ENCODE data around the gene SMYD3. TPM values are rescaled to one million over a fixed set of nuclear protein-coding genes. Genes with fewer than 3 reads are reported as not detected.
A peak's percentile ranks its signal among the peaks of the same experiment; 100 is the strongest.

The SMYD3 gene
- total and polyA plus RNA-seq, 2 donors (not counting 3 experiments of a cell fraction or from before 2014, with no cell fraction given): 16.0 to 32.1 TPM

DNA sequence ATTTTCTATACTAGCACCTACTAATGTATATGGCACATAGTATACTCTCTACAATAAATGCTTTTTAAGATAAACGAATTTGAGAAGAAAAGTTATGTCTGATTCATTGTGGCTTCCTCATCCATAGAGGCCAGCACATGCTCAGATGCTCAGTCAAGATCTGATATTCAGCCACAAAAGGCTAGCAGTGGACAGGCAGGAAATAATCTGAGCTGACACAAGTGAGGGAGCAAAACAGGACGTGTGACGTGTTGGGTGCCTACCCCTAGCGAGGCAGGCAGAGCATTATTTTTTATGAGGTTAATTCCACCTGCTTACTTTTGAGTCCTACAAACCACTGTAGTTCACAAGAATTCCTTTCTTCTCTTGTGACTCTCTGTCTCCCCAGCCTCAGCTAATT lies 550.9 kb downstream of the SMYD3 start:
- no TSS peak for BruUV-seq (replicated peaks)

More for the DNA sequence above, 550.9 kb downstream of the SMYD3 start:
- Histone ChIP-seq H3K27ac (ENCODE audit: insufficient read depth, low read depth, low read length) (peak overlapping the region; percentile 36), H3K9me1 (replicated peaks; ENCODE audit: control insufficient read depth, extremely low read depth, insufficient read depth, low read length) (no peaks in the 10 kb centered on the region), H3K4me1 (ENCODE audit: control insufficient read depth, extremely low read depth, insufficient read depth, low read length) (peaks cover 16% of the 10 kb centered on the region), H3K79me2 (ENCODE audit: control insufficient read depth, insufficient read depth, low read length) (no peaks in the 10 kb centered on the region), H3K9me3 (replicated peaks; ENCODE audit: control insufficient read depth, insufficient read depth, low read length) (no peaks in the 10 kb centered on the region), H3K4me3 (replicated peaks in 1 of 3; ENCODE audit: insufficient read depth in 1 of 3, low read depth in 1 of 3, low read length in 3 of 3) (no peak overlapping the region), H3K36me3 (ENCODE audit: control insufficient read depth in 2 of 2, extremely low read depth in 1 of 2, insufficient read depth in 2 of 2, low read length in 2 of 2) (no peaks in the 10 kb centered on the region), H4K20me1 (replicated peaks; ENCODE audit: control insufficient read depth, extremely low read depth, insufficient read depth, low read length) (no peaks in the 10 kb centered on the region), H3K9ac (replicated peaks; ENCODE audit: extremely low read depth, insufficient read depth, low read length) (no peak overlapping the region), H2AFZ (ENCODE audit: low read depth, low read length) (no peak overlapping the region), H3K4me2 (ENCODE audit: insufficient read depth, low read length) (no peak overlapping the region), H3K27me3 (ENCODE audit: control insufficient read depth in 2 of 2, insufficient read depth in 2 of 2, low read length in 2 of 2) (no peaks in the 10 kb centered on the region)
- POLR2A ChIA-PET: no interaction called here
- TF ChIP-seq MYC (IDR thresholded peaks at IDR 0.05; ENCODE audit: low read depth, low read length) (no peak), GATA2 (IDR thresholded peaks at IDR 0.05; ENCODE audit: insufficient read depth, insufficient read length, low read depth, low read length) (no peak), POLR2A (IDR thresholded peaks at IDR 0.05; ENCODE audit: low read depth, low read length) (no peak), JUN (IDR thresholded peaks at IDR 0.05; ENCODE audit: borderline replicate concordance, insufficient read depth, insufficient read length, low read depth) (no peak), FOS (IDR thresholded peaks at IDR 0.05; ENCODE audit: borderline replicate concordance, insufficient read depth, low read length) (peak; percentile 22)
- TF ChIP-seq, protein P1, sequence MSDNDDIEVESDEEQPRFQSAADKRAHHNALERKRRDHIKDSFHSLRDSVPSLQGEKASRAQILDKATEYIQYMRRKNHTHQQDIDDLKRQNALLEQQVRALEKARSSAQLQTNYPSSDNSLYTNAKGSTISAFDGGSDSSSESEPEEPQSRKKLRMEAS (IDR thresholded peaks at IDR 0.05; ENCODE audit: insufficient read depth, insufficient read length): no peak
- TF ChIP-seq, protein P2, sequence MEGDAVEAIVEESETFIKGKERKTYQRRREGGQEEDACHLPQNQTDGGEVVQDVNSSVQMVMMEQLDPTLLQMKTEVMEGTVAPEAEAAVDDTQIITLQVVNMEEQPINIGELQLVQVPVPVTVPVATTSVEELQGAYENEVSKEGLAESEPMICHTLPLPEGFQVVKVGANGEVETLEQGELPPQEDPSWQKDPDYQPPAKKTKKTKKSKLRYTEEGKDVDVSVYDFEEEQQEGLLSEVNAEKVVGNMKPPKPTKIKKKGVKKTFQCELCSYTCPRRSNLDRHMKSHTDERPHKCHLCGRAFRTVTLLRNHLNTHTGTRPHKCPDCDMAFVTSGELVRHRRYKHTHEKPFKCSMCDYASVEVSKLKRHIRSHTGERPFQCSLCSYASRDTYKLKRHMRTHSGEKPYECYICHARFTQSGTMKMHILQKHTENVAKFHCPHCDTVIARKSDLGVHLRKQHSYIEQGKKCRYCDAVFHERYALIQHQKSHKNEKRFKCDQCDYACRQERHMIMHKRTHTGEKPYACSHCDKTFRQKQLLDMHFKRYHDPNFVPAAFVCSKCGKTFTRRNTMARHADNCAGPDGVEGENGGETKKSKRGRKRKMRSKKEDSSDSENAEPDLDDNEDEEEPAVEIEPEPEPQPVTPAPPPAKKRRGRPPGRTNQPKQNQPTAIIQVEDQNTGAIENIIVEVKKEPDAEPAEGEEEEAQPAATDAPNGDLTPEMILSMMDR (IDR thresholded peaks at IDR 0.05; ENCODE audit: extremely low read depth in 1 of 2, insufficient read depth in 1 of 2, low read depth in 1 of 2, low read length in 2 of 2): no peak
- peak; percentile 18 for FAIRE-seq
- dilution Hi-C loops (cut with MboI; ENCODE audit: extremely low pct_ligation_motif_present, low sequenced_read_pairs): no loop called here
- intact Hi-C loops (cut with micrococcal nuclease): no loop called here
- CTCF ChIA-PET: interaction anchor here (0.6 to 1.5 kb wide), 5 partner anchors 47 to 803 kb away, joined by 3 to 5 read pairs (median 4); no protein-coding TSS in a partner anchor
- peak; percentile 77 for DNase-seq (ENCODE audit: low read depth, low spot score)
